ENCODE data around the gene ARPIN.
"Not testable (repeated sequence)": the region's sequence is repeated elsewhere in the genome, so short reads cannot be mapped to it uniquely, and the experiment has no call there.

Gene ARPIN

DNA sequence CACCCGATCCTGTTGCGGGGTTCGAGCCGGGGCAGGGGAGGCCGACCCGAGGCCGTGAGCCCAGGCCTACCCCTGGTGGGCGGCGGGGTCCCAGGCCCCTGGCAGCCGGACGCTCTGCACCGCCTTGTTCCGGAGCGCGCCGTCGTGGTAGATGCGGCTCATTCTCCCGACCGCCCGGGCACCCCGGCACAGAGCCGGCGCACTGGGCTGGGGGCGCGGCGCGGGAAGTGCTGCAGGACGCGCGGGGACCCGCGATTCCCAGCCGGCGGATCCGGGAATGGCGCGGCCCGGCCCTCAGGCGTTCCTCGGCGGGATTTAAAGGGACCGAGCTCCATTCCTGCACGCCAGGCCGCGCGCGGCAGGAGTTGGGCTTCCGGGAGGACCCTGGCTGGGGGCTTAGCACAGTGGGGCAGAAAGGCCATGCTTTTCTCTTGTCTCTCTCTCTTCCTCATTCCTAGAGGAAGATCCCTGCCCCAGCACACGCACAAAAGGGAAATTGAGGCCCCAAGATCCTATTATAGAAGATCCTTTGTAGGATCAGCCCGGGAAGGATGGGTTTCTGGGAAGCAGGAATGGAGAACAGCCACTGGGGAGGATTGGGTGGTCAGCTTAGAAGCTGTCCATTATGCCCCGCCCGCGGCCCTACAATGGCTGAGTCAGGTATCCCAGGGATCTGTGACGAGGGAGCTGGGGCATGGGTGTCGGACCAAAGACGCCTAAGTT, at the start of gene ARPIN:
ARPIN (minus strand) TSS at position 279 of the 723 bp plus-strand sequence; CDS start at position 162, 117 bp downstream.
- peak; percentile 51 for DNase-seq (ENCODE audit: low spot score)

DNA sequence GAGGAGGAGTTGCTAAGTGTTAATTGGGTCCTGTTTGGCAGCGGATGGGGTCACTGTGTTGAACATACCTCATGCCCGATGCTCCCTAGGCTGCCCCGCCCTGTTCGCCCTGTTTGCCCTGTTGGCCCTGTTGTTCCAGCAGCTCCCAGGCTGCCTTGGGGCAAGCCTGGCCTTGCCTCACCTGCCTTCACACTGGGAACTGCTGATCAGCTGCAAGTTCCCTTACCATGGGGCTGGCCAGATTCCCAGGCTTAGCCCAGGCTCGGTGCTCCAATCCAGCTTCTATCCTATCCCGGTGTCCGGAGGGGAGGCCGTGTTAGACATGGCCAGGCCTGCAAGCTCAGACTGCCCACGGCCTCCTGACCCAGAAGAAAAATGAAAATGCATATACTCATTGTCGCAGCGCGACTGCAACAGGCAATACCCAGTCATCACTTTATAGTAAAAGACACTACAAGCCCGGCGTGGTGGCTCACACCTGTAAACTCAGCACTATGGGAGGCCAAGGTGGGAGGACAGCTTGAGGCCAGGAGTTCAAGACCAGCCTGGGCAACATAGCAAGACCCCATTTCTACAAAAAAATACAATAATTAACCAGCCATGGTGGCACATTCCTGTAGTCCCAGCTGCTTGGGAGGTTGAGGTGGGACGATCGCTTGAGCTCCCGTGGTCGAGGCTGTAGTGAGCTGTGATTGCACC, 45.5 kb upstream of the ARPIN start:
- DNase-seq (ENCODE audit: low spot score) = no peak

DNA sequence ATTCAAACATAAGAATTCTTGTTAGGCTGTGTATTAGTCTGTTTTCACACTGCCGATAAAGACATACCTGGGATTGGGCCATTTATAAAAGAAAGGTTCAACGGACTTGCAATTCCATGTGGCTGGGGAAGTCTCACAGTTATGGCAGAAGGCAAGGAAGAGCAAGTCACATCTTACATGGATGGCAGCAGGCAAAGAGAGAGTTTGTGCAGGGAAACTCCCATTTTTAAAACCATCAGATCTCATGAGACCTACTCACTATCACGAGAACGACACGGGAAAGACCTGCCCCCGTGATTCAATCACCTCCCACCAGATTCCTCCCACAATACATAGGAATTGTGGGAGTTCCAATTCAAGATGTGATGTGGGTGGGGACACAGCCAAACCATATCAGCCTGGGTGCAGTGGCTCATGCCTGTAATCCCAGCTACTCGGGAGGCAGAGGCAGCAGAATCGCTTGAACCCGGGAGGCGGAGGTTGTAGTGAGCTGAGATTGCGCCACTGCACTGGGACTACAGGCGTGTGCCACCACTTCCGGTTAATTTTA, 42.8 kb upstream of the ARPIN start:
- not testable (repeated sequence) for DNase-seq (ENCODE audit: low spot score)

GRCh38 chr15:89954541-89954940, 41.8 kb upstream of the ARPIN start:
- DNase-seq (ENCODE audit: low spot score) = no peak

GRCh38 chr15:89948796-89949195, 36.0 kb upstream of the ARPIN start:
- DNase-seq (ENCODE audit: low spot score) = no peak

- DNase-seq (ENCODE audit: low spot score) = no peak
Measured at GRCh38 chr15:89947385-89947784, 34.6 kb upstream of the ARPIN start.

- DNase-seq (ENCODE audit: low spot score) = no peak
Measured at GRCh38 chr15:89946681-89947299, 34.0 kb upstream of the ARPIN start.

DNA sequence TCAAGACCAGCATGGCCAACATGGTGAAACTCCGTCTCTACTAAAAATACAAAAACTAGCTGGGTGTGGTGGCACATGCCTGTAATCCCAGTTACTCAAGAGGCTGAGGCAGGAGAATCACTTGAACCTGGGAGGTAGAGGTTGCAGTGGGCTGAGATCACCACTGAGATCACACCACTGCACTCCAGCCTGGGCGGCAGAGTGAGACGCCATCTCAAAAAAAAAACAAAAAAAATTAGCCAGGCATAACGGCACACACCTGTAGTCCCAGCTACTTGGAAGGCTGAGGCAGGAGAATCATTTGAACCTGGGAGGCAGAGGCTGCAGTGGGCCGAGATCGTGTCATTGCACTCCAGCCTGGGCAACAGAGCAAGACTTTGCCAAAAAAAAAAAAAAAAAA, 31.0 kb upstream of the ARPIN start:
- DNase-seq (ENCODE audit: low spot score) = not testable (repeated sequence)

DNA sequence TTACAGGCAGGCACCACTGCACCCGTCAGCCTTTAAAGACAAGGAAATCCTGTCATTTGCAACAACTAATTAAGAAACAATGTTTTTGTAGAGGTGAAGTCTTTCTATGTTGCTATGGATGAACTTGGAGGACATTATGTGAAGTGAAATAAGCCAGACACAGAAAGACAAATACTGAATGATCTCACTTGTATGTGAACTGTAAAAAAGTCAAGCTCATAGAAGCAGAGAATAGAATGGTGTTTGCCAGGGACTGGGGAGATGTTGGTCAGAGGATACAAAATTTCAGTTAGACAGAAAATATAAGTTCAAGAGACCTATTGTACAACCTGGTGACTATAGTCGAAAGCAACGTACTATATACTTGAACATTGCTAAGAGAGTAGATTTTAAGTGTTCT, 27.2 kb upstream of the ARPIN start:
- DNase-seq (ENCODE audit: low spot score) = no peak

GRCh38 chr15:89939377-89939776, 26.6 kb upstream of the ARPIN start:
- DNase-seq (ENCODE audit: low spot score) = not testable (repeated sequence)

DNA sequence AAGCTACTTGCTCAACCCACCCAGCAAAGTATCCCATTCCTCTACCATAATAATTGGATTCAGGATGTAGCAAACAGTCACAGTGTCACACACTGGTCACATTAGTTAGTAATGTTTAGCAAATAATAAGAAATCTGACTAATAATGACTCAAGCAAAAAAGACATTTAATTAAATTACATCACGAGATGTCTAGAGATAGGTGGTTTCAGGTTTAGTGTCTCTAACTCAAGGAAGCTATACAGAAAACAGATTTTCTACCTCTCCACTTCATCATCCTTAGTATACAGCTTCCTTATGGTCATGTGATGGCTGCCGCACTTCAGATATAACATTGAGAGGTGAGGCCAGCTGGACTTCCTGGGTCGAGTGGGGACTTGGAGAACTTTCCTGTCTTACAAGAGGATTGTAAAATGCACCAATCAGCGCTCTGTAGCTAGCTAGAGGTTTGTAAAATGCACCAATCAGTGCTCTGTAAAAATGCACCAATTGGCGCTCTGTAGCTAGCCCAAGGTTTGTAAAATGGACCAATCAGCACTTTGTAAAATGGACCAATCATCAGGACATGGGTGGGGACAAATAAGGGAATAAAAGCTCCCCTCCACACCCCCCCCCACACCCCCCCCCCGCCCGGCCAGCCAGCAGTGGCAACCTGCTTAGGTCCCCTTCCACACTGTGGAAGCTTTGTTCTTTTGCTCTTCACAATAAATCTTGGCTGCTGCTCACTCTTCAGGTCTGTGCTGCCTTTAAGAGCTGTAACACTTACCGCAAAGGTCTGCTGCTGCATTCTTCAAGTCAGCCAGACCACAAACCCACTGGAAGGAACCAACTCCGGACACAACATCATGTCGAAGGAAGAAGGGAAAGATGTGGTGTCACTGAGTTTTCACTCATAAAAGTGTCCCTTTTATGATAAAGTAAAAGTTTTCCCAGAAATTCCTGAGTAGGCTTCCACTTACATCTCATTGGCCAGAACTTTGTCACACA, 24.9 kb upstream of the ARPIN start:
- DNase-seq (ENCODE audit: low spot score) = no peak

- DNase-seq (ENCODE audit: low spot score) = no peak
Measured at GRCh38 chr15:89936786-89937265, 24.1 kb upstream of the ARPIN start.

GRCh38 chr15:89936051-89936785, 23.5 kb upstream of the ARPIN start:
- DNase-seq (ENCODE audit: low spot score) = no peak

- no peak for DNase-seq (ENCODE audit: low spot score)
Measured at GRCh38 chr15:89932880-89933279, 20.1 kb upstream of the ARPIN start.

- DNase-seq (ENCODE audit: low spot score) = no peak
Measured at GRCh38 chr15:89928421-89928820, 15.7 kb upstream of the ARPIN start.

DNA sequence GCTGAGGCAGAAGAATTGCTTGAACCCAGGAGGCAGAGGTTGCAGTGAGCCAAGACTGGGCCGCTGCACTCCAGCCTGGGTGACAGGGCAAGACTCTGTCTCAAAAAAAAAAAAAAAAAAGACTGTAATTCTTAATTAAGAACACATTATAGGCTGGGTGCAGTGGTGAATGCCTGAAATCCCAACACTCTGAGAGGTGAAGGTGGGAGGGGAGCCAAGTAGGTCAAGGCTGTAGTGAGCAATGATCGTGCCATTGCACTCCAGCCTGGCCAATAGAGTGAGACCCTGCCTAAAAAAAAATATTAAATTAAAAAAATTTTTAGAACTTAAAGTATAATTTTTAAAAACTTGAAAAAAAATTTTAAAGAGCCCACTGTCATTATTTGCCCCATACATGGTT, 13.4 kb upstream of the ARPIN start:
- DNase-seq (ENCODE audit: low spot score) = no peak

DNA sequence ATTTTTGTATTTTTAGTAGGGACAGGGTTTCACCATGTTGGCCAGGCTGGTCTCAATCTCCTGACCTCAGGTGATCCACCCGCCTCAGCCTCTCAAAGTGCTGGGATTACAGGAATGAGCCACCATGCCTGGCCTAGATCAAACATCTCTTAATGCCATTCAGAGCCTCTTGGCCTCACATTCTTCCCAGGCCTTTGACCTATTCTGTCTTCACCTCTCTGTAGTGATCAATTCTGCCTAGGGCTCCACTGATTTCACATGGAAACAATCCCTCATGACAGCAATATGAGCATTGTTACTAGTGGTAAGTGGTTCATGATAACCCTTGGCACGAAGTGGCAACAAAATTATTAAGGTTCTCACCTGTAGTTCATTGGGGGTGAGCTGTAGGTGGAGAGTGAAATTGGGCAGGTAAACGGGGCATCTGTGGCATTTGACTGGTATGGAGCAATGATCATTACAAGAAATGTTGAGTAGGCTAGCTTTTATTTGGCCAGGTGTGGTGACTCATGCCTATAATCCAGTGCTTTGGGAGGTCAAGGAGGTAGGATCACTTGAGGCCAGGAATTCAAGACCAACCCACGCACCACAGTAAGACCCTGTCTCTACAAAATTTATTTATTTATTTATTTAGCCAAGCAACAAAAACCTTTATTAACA, 4.8 kb upstream of the ARPIN start:
- DNase-seq (ENCODE audit: low spot score) = no peak

- no peak for DNase-seq (ENCODE audit: low spot score)
Measured at GRCh38 chr15:89916660-89917059, 3.9 kb upstream of the ARPIN start.

- DNase-seq (ENCODE audit: low spot score) = peak; percentile 41
Measured at GRCh38 chr15:89912145-89912673, 543 bp downstream of the ARPIN start.

Data from cerebellar cortex (tissue), 1 donor.